Left renal pelvis (tissue), 4 donors: ENCODE data around the gene IGF2BP2. TPM values are rescaled to one million over a fixed set of nuclear protein-coding genes. Genes with fewer than 3 reads are reported as not detected.
"Not testable (repeated sequence)": the region's sequence is repeated elsewhere in the genome, so short reads cannot be mapped to it uniquely, and the experiment has no call there.

ENCODE experiments used
- DNase-seq, 4 donors: peaks; one replicate each; pipeline ENCODE4 v3.0.0-alpha.2; 2013; ENCODE audit warnings: low read depth in 4 of 4, low spot score in 3 of 4
- polyA plus RNA-seq, 4 donors: library from polyadenylated mRNA; unstranded; fragments of 120-200 nt; gene quantifications; one replicate each; pipeline ENCODE4 v1.2.1, GENCODE V29; 2013; ENCODE audit not compliant: insufficient read length in 4 of 4

IGF2BP2 gene
- polyA plus RNA-seq: 100 to 1,000 TPM in 2 of 4 donors, 10 to 100 TPM in 2; 76.0 to 111 (median 95.6) TPM

- peak in 3 of 4 donors; percentile 64 to 68 (median 65) for DNase-seq
Observed at GRCh38 chr3:185825006-185825638, at the start of gene IGF2BP2. TSS of gene IGF2BP2 (minus strand) at chr3:185825042. CDS start at chr3:185824960, 82 bp downstream.

DNA sequence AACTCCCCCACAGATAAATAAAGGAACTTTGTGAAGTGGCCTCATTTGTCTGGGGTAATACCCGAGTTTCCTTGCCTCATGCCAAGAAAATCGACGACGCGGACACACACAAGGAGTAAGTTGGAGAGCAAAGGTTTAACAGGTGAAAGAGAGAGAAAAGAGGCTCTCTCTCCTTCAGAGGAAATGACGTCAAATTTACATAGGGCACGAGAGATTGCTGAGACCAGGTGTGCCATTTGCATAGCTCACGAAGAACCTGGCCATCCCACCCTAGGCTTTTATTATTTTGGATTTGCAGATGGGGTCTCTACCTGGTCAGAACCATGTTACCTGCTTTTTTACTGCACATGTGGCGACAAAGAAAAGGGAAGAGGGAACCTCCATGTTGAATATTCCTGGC, 49.3 kb upstream of the IGF2BP2 start:
- no peak for DNase-seq

DNA sequence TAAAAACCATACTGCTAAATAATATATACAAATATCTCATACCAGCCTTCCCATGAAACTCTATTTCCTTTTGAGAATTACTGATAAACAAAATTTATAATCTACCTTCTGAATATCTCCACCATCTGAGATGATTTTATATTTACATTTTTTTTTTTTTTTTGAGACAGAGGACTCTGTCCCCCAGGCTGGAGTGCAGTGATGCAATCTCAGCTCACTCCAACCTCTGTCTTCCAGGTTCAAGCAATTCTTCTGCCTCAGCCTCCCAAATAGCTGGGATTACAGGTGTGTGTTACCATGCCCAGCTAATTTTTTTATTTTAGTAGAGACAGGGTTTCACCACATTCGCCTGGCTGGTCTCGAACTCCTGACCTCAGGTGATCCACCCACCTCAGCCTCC, 42.8 kb upstream of the IGF2BP2 start:
- DNase-seq: no peak

GRCh38 chr3:185866995-185867394, 42.2 kb upstream of the IGF2BP2 start:
- no peak for DNase-seq

GRCh38 chr3:185866555-185866954, 41.7 kb upstream of the IGF2BP2 start:
- DNase-seq: no peak

DNA sequence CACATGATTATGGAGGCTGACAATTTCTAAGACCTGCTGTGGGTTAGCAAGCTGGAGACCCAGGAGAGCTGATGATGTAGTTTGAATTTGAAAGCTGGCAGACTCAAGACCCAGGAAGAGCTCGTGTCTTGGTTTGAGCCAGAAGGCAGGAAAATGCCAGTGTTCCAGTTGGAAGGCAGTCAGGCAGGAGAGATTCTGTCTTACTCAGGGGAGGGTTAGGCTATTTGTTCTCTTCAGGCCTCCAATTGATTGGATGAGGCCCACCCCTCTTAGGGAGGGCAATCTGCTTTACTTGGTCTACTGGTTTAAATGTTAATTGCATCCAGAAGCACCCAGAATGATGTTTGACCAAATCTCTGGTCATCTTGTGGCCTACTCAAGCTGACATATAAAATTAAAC, 40.4 kb upstream of the IGF2BP2 start:
- DNase-seq: no peak

DNA sequence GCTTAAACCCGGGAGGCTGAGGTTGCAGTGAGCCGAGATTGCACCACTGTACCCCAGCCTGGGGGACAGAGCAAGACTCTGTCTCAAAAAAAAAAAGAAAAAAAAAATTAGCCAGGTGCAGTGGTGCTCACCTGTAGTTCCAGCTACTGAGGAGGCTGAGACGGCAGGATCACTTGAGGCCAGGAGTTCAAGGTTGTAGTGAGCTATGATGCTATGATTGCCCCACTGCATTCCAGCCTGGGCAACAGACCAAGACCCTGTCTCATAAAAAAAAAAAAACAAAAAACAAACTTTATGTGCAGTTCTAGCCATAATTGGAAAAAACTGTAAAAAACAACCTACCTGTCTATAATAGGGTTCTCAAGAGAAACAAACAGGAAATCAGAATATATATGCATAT, 39.9 kb upstream of the IGF2BP2 start:
- no peak for DNase-seq

DNA sequence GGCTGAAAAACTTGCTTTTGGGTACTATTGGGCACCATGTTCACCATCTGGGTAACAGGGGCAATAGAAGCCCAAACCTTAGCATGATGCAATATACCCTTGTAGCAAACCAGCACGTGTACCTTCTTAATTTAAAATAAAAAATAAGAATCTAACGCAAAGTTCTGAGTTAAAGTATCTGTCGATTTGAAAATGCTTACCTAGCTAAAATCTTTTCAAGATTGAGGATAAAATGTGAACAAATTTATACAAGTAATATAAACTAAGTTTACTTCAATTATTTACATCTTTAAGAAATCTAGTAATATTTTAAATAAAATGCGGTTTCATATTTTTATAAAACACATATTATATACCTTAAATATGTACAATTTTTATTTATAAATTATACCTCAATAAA, 38.1 kb upstream of the IGF2BP2 start:
- DNase-seq: no peak

- DNase-seq: no peak
Observed at GRCh38 chr3:185859294-185859972, 34.6 kb upstream of the IGF2BP2 start.

- no peak for DNase-seq
Observed at GRCh38 chr3:185858502-185859225, 33.8 kb upstream of the IGF2BP2 start.

DNA sequence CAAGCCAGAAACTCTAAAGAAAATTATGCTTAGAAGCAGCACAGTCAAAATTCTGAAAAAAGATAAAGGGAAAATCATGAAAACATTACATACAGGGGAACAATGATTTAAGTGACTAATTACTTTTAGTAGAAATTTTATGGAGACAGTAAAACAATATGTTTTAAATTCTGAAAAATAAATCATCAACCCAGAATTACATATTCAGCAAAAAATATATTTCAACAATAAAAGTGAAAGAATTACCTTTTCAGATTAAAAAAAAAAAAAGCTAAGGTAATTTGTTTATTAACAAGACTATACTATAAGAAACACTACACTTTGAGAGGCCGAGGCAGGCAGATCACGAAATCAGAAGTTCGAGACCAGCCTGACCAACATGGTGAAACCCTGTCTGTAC, 32.4 kb upstream of the IGF2BP2 start:
- DNase-seq: no peak

GRCh38 chr3:185856652-185857051, 31.8 kb upstream of the IGF2BP2 start:
- no peak for DNase-seq

DNA sequence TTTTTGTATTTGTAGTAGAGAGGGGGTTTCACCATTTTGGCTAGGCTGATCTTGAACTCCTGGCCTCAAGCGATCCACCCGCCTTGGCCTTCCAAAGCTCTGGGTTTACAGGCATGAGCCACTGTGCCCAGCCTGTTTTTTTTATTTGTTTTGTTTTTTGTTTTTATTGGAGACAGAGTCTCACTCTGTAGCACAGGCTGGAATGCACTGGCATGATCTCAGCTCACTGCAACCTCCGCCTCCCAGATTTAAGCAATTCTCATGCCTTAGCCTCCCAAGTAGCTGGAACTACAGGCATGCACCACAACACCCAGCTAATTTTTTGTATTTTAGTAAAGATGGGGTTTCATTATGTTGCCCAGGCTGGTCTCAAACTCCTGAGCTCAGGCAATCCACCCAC, 28.9 kb upstream of the IGF2BP2 start:
- not testable (repeated sequence) for DNase-seq

- no peak for DNase-seq
Observed at GRCh38 chr3:185852635-185853034, 27.8 kb upstream of the IGF2BP2 start.

DNA sequence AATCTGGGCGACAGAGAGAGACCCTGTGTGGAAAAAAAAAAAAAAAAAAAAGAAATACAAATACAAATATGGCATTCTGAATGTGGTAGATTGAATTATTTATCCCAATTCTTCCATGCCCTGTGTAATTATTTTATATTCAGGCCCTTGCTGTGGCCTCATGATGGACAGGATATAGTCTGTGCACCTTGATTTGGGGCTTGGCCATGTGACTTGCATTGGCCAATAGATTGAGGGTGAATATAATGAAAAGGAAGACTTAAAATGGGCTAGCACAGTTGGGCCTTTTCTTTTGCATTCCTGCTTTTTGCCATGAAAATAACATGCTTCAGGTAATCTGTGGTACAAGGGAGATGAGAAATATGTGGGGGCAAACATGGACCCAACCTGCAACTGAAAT, 27.1 kb upstream of the IGF2BP2 start:
- DNase-seq: no peak

- DNase-seq: no peak
Observed at GRCh38 chr3:185851046-185851445, 26.2 kb upstream of the IGF2BP2 start.

DNA sequence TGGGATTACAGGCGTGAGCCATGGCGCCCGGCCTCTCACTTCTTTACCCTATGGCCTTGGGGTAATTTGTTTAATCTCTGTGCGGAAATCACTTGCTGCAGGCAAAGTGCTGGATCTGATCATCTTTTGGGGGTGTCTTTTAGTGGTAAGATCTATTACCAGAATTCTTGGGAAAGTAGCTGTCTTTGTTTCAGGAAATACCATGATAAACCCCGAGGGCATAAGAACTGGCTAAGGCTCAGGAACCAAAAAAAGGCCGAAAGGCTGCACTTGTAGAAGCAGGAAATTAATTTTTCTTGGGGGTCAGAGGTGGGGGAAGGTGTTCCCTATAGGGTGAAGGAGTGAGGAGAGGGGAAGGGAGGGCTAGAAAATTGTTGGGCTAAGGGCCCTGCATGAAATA, 22.7 kb upstream of the IGF2BP2 start:
- no peak for DNase-seq

GRCh38 chr3:185846037-185846436, 21.2 kb upstream of the IGF2BP2 start:
- no peak for DNase-seq

- no peak for DNase-seq
Observed at GRCh38 chr3:185844051-185844450, 19.2 kb upstream of the IGF2BP2 start.

- no peak for DNase-seq
Observed at GRCh38 chr3:185843635-185844034, 18.8 kb upstream of the IGF2BP2 start.

DNA sequence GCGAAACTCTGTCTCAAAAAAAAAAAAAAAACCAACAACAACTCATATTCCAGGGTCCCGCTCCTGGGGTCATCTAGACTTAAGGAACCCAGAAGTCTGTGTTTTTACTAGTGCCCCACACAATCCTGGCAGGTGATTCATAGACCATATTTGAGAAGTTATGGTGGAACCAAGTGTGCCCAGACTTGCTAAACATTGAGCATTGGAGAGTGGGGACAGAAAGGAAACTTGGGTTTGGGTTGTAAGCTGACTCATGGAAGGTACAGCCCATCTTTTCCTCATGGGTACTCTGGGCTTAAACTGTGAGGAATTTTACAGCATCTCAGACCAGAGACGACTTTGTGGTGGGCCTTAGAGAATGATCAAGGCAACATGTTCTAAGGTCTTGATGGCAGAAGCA, 18.3 kb upstream of the IGF2BP2 start:
- no peak for DNase-seq

GRCh38 chr3:185842241-185842640, 17.4 kb upstream of the IGF2BP2 start:
- no peak for DNase-seq
